Sigmoid colon (tissue), 3 donors: ENCODE measurements around the gene SRCIN1.

Experiments used
- POLR2A ChIP-seq, 2 donors: fragments of 450-650 bp; IDR thresholded peaks; one replicate each; pipeline ENCODE4 v1.6.1; 2016; ENCODE audit warnings: antibody characterized with exemption in 2 of 2, mild to moderate bottlenecking in 2 of 2, moderate library complexity in 2 of 2
- TF ChIP-seq, protein P1 (sequence below), 4 experiments: fragments of 450-650 bp in 3 of 4; fragments of 200-600 bp in 1 of 4; IDR thresholded peaks; one replicate each; pipeline ENCODE4 v1.5.1; 2016 to 2019; ENCODE audit warnings: antibody characterized with exemption in 4 of 4, mild to moderate bottlenecking in 3 of 4, moderate library complexity in 2 of 4

DNA sequence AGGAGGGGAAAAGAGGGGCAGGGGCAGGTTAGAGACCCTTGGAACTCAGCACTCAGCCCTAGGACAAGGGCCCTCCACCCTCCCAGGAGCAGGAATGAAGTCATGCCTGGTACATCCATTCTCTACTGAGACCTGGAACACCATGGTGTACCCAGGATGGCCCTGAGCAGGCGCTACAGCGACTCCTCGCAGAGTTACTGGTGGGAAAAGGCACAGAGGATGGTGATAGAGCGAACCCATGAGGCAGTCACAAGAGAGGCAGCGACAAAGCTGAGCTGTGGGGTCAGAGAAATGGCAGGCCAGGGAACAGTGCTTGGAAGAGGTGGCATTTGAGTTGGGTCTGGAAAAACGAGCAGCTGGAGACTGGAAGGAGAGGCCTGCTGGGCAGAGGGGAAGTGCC is 37.5 kb downstream of the SRCIN1 start:
- TF ChIP-seq, protein P1, sequence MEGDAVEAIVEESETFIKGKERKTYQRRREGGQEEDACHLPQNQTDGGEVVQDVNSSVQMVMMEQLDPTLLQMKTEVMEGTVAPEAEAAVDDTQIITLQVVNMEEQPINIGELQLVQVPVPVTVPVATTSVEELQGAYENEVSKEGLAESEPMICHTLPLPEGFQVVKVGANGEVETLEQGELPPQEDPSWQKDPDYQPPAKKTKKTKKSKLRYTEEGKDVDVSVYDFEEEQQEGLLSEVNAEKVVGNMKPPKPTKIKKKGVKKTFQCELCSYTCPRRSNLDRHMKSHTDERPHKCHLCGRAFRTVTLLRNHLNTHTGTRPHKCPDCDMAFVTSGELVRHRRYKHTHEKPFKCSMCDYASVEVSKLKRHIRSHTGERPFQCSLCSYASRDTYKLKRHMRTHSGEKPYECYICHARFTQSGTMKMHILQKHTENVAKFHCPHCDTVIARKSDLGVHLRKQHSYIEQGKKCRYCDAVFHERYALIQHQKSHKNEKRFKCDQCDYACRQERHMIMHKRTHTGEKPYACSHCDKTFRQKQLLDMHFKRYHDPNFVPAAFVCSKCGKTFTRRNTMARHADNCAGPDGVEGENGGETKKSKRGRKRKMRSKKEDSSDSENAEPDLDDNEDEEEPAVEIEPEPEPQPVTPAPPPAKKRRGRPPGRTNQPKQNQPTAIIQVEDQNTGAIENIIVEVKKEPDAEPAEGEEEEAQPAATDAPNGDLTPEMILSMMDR (IDR thresholded peaks at IDR 0.05): no peak
- no peak for TF ChIP-seq POLR2A (IDR thresholded peaks at IDR 0.05)
